ENCODE measurements around the gene MEGF10. TPM values are rescaled to one million over a fixed set of nuclear protein-coding genes. Genes with fewer than 3 reads are reported as not detected.

The MEGF10 gene
- total RNA-seq, 2 experiments from 2014 or later = not detected

GRCh38 chr5:127353327-127353726 lies 62.7 kb downstream of the MEGF10 start:
- CTCF ChIA-PET = no interaction called here

DNA sequence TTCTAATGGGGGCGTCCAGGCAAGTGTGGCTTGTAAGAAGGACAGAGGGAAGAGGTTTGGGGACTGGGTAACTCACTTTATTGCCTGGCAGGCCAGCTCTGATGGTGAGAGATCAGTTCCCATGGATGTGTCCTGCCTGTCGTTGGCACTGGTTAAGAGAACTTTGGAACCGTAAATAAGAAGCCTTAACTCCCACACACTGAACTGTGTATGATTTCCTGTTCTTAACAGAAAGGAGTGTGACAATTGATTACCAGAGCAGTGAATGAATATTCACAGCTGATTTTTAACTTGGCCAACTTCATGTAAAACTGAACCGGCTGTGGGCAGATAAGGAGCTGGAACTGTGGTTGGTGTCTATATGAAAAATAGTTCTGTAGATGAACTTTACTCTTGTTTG lies 63.2 kb downstream of the MEGF10 start:
- H3K9me3 Mint-ChIP-seq (ENCODE audit: low read depth) = no peaks in the 10 kb centered on the region
- peaks cover 7% of the 10 kb centered on the region for H3K27me3 Mint-ChIP-seq
- no peak for DNase-seq
- H3K36me3 Mint-ChIP-seq (ENCODE audit: low read depth) = no peaks in the 10 kb centered on the region
- H3K27ac Mint-ChIP-seq = no peak overlapping the region
- H3K4me3 Mint-ChIP-seq = no peak overlapping the region
- ChIA-PET POLR2A (no interaction called here), CTCF (no interaction called here)
- H3K4me1 Mint-ChIP-seq = no peaks in the 10 kb centered on the region
- ATAC-seq = no peak
- intact Hi-C loops (cut with DNase I, micrococcal nuclease) = no loop called here

More at GRCh38 chr5:127353327-127353726, 62.7 kb downstream of the MEGF10 start:
- no peak overlapping the region for H3K27ac Mint-ChIP-seq
- no peak for ATAC-seq
- no peak overlapping the region for H3K4me3 Mint-ChIP-seq
- H3K27me3 Mint-ChIP-seq = peaks cover 7% of the 10 kb centered on the region
- intact Hi-C loops (cut with DNase I, micrococcal nuclease) = no loop called here
- DNase-seq = no peak
- no peaks in the 10 kb centered on the region for H3K9me3 Mint-ChIP-seq (ENCODE audit: low read depth)
- POLR2A ChIA-PET = no interaction called here
- H3K4me1 Mint-ChIP-seq = no peaks in the 10 kb centered on the region
- H3K36me3 Mint-ChIP-seq (ENCODE audit: low read depth) = no peaks in the 10 kb centered on the region

GRCh38 chr5:127355337-127355736 lies 64.7 kb downstream of the MEGF10 start:
- H3K27me3 Mint-ChIP-seq = peaks cover 9% of the 10 kb centered on the region
- H3K36me3 Mint-ChIP-seq (ENCODE audit: low read depth) = no peaks in the 10 kb centered on the region
- POLR2A ChIA-PET = no interaction called here
- H3K9me3 Mint-ChIP-seq (ENCODE audit: low read depth) = no peaks in the 10 kb centered on the region
- ATAC-seq (no peak), DNase-seq (no peak)
- intact Hi-C loops (cut with DNase I, micrococcal nuclease) = no loop called here
- CTCF ChIA-PET = no interaction called here
- H3K4me3 Mint-ChIP-seq = no peak overlapping the region
- no peaks in the 10 kb centered on the region for H3K4me1 Mint-ChIP-seq
- H3K27ac Mint-ChIP-seq = no peak overlapping the region

- CTCF ChIA-PET = no interaction called here
- H3K27me3 Mint-ChIP-seq = peaks cover 8% of the 10 kb centered on the region
- H3K9me3 Mint-ChIP-seq (ENCODE audit: low read depth) = no peaks in the 10 kb centered on the region
- POLR2A ChIA-PET = no interaction called here
- H3K4me3 Mint-ChIP-seq = no peak overlapping the region
- intact Hi-C loops (cut with DNase I, micrococcal nuclease) = no loop called here
- H3K27ac Mint-ChIP-seq = no peak overlapping the region
- no peak for ATAC-seq
- no peaks in the 10 kb centered on the region for H3K36me3 Mint-ChIP-seq (ENCODE audit: low read depth)
- DNase-seq = no peak
- H3K4me1 Mint-ChIP-seq = no peaks in the 10 kb centered on the region
Measured at GRCh38 chr5:127358284-127358683, 67.7 kb downstream of the MEGF10 start.

DNA sequence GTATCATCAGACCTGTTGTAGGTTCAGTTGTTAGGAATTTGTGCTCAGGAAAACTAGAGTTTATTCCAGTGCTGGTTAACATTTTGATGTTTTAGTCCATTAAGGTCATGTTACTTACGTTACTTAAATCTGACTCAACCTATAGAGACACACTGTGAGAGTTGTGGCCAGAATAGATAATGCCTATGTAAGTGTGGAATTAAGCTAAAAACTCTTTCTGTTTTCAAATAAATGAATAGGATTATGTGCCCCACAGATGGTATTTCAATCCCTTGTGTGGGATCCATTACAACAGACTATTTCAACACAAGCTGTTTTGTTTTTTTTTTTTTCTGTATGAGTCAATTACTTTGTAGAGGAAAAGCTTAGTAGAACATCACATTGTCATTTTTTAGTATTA lies 68.1 kb downstream of the MEGF10 start:
- ATAC-seq (no peak), DNase-seq (no peak)
- no peak overlapping the region for H3K27ac Mint-ChIP-seq
- intact Hi-C loops (cut with DNase I, micrococcal nuclease) = no loop called here
- H3K27me3 Mint-ChIP-seq = peaks cover 8% of the 10 kb centered on the region
- ChIA-PET POLR2A (no interaction called here), CTCF (no interaction called here)
- H3K4me1 Mint-ChIP-seq = no peaks in the 10 kb centered on the region
- no peaks in the 10 kb centered on the region for H3K36me3 Mint-ChIP-seq (ENCODE audit: low read depth)
- no peaks in the 10 kb centered on the region for H3K9me3 Mint-ChIP-seq (ENCODE audit: low read depth)
- no peak overlapping the region for H3K4me3 Mint-ChIP-seq

DNA sequence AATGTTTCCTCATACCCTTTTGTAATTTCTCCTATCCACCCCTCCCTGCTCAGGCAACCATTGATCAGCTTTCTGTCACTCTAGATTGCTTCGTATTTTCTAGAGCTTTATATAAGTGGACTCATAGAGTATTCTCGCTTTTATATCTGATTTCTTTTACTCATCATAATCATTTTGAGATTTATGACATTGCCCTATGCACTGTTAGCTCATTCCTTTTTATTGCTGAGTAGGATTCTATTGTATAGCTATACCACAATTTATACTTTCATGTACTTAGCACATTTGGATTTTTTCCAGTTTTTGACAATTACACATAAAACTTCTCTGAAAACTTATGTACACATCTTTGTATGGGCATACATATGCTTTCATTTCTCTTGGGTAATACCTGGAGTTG lies 68.9 kb downstream of the MEGF10 start:
- ChIA-PET POLR2A (no interaction called here), CTCF (no interaction called here)
- DNase-seq = no peak
- ATAC-seq = no peak
- H3K27ac Mint-ChIP-seq = no peak overlapping the region
- intact Hi-C loops (cut with DNase I, micrococcal nuclease) = no loop called here
- H3K27me3 Mint-ChIP-seq = peaks cover 14% of the 10 kb centered on the region
- H3K4me3 Mint-ChIP-seq = no peak overlapping the region
- H3K9me3 Mint-ChIP-seq (ENCODE audit: low read depth) = no peaks in the 10 kb centered on the region
- H3K4me1 Mint-ChIP-seq = no peaks in the 10 kb centered on the region
- no peaks in the 10 kb centered on the region for H3K36me3 Mint-ChIP-seq (ENCODE audit: low read depth)

DNA sequence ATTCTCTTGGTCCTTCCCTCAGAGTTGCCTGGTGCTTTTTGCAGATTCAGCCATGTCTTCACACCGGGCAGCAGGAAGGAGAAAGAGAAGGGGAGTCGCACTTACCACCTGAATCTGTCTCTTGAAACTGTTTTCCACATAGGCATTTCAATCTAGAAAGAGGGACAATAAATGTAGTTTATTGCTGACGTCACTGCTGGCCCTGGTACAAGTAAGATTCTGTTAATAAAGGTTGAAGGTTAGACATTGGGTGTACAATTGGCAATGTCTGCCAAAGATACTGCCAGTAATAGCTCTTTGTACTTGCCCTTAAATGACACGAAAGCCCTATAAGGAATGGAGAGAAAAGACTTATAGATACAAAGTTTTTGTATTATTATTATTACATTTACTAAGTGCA lies 72.8 kb downstream of the MEGF10 start:
- CTCF ChIA-PET = no interaction called here
- H3K27ac Mint-ChIP-seq = no peak overlapping the region
- H3K4me1 Mint-ChIP-seq = no peaks in the 10 kb centered on the region

GRCh38 chr5:127367029-127367428 lies 76.4 kb downstream of the MEGF10 start:
- ChIA-PET CTCF (interaction anchor here (1.0 kb wide), 1 partner anchor 16 kb away, joined by 3 read pairs; no protein-coding TSS in a partner anchor), POLR2A (no interaction called here)
- no peaks in the 10 kb centered on the region for H3K36me3 Mint-ChIP-seq (ENCODE audit: low read depth)
- intact Hi-C loops (cut with DNase I, micrococcal nuclease) = no loop called here
- ATAC-seq (no peak), DNase-seq (no peak)
- no peaks in the 10 kb centered on the region for H3K4me1 Mint-ChIP-seq
- no peak overlapping the region for H3K4me3 Mint-ChIP-seq
- no peak overlapping the region for H3K27ac Mint-ChIP-seq
- H3K27me3 Mint-ChIP-seq = peaks cover 23% of the 10 kb centered on the region
- H3K9me3 Mint-ChIP-seq (ENCODE audit: low read depth) = no peaks in the 10 kb centered on the region

More for the DNA sequence above, 72.8 kb downstream of the MEGF10 start:
- no peak overlapping the region for H3K4me3 Mint-ChIP-seq
- no peaks in the 10 kb centered on the region for H3K36me3 Mint-ChIP-seq (ENCODE audit: low read depth)
- H3K27me3 Mint-ChIP-seq = peaks cover 27% of the 10 kb centered on the region
- POLR2A ChIA-PET = no interaction called here
- H3K9me3 Mint-ChIP-seq (ENCODE audit: low read depth) = no peaks in the 10 kb centered on the region
- DNase-seq (no peak), ATAC-seq (no peak)
- intact Hi-C loops (cut with DNase I, micrococcal nuclease) = no loop called here

DNA sequence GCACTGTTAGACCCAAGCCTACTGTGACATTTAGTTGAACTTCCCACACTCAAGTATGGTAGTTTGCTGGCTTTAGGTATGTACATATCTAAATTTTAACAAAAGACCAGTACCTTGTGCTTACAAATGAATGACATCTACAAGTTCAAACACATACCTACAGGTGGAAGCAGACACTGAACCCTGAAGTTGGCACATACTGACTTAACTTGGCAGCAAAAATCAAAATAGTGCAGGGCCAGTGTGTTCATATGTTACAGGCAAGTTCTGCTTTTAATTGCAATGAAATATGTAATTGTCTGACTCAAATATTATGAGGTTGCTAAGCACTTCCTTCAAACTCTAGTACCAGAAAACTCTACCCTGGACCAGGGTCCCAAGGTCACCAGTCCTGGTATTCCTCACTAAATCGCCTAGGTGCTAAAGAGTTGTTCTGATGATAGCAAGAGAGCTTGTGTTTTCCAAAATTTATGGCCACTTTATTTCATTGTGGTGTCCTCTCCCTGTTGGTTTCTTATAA lies 77.4 kb downstream of the MEGF10 start:
- no peak for ATAC-seq
- POLR2A ChIA-PET = no interaction called here
- Mint-ChIP-seq H3K27me3 (peaks cover 24% of the 10 kb centered on the region), H3K27ac (no peak overlapping the region), H3K4me3 (no peak overlapping the region), H3K4me1 (no peaks in the 10 kb centered on the region), H3K9me3 (ENCODE audit: low read depth) (no peaks in the 10 kb centered on the region), H3K36me3 (ENCODE audit: low read depth) (no peaks in the 10 kb centered on the region)
- CTCF ChIA-PET = interaction anchor here (0.6 kb wide), 1 partner anchor 956 kb away, joined by 3 read pairs; no protein-coding TSS in a partner anchor
- DNase-seq = no peak
- intact Hi-C loops (cut with DNase I, micrococcal nuclease) = no loop called here

DNA sequence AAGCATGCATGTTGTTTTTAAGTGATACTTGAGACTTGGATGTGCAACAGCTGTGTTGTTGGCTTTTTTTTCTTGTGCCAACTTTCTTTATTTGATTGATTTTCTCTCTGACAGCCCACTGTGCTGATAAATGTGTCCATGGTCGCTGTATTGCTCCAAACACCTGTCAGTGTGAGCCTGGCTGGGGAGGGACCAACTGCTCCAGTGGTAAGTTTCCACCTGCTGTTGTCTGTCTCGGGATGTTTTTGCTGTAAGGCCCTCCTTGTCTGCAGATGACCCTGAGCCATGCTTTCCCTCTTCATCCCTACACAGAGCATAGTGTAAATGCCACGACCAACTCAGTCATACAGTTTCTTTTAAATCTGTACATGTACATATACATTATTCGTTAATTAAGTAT lies 79.2 kb downstream of the MEGF10 start:
- ATAC-seq (no peak), DNase-seq (no peak)
- Mint-ChIP-seq H3K27ac (no peak overlapping the region), H3K27me3 (peaks cover 17% of the 10 kb centered on the region), H3K36me3 (ENCODE audit: low read depth) (no peaks in the 10 kb centered on the region), H3K4me3 (no peak overlapping the region), H3K9me3 (ENCODE audit: low read depth) (peaks cover 2% of the 10 kb centered on the region), H3K4me1 (no peaks in the 10 kb centered on the region)
- intact Hi-C loops (cut with DNase I, micrococcal nuclease) = no loop called here
- CTCF ChIA-PET = no interaction called here
- POLR2A ChIA-PET = no interaction called here

DNA sequence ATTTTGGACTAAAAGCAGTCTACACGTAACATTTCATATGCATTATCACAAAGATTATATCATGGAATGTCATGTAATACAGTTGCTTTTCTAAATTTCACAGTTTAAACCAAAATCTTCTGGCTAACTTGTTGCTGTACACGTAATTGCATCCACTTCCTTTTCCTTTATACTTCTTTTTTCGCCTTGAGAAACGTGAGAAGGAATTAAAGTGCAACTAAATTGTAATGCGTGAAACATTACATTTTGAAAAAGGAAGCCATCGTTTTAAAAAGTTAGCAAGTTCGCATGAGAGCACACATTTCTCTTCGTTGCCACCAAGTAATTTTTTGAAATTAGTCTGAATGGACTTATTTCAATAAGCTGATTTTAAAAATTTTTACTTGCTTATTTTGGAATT lies 80.0 kb downstream of the MEGF10 start:
- no peak overlapping the region for H3K4me3 Mint-ChIP-seq
- CTCF ChIA-PET = no interaction called here
- intact Hi-C loops (cut with DNase I, micrococcal nuclease) = no loop called here
- no peak overlapping the region for H3K27ac Mint-ChIP-seq
- no peaks in the 10 kb centered on the region for H3K36me3 Mint-ChIP-seq (ENCODE audit: low read depth)
- DNase-seq (no peak), ATAC-seq (no peak)
- peaks cover 19% of the 10 kb centered on the region for H3K27me3 Mint-ChIP-seq
- H3K4me1 Mint-ChIP-seq = no peaks in the 10 kb centered on the region
- POLR2A ChIA-PET = no interaction called here
- H3K9me3 Mint-ChIP-seq (ENCODE audit: low read depth) = peaks cover 3% of the 10 kb centered on the region

DNA sequence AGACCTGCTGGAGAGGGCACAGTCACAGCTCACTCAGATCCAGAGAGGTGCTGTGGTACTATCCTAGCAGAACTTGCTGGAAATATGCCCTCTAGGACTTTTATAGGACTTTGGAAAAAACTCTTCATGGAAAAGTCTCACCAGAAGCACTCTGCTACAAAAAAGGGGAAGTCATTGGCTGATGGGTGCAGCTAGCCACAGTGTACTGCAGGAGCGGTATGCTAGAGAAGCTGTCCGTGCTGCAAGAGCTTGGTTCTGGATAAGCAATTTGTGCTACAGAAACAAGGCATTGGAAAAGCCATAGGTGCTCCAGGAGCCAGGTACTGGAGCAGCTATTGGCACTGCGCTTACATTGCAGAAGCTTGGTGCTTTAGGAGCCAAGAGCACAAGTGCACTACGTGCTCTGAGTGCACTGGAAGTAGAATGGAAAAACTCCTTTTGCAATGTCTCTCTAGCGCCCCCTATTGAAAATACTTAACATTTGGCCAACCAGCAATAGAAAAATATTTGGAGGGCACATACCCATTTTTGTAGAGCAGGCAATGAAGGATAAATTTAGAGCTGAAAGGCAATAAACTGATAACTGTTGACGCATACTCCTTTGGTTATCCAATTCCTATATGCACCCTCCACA lies 83.4 kb downstream of the MEGF10 start:
- Mint-ChIP-seq H3K9me3 (ENCODE audit: low read depth) (peaks cover 3% of the 10 kb centered on the region), H3K27ac (no peak overlapping the region), H3K27me3 (peaks cover 11% of the 10 kb centered on the region), H3K4me1 (no peaks in the 10 kb centered on the region), H3K36me3 (ENCODE audit: low read depth) (no peaks in the 10 kb centered on the region), H3K4me3 (no peak overlapping the region)
- CTCF ChIA-PET = interaction anchor here (0.6 to 1.2 kb wide), 2 partner anchors 9 to 13 kb away, joined by 3 read pairs; no protein-coding TSS in a partner anchor
- no peak for ATAC-seq
- DNase-seq = no peak
- intact Hi-C loops (cut with DNase I, micrococcal nuclease) = no loop called here
- POLR2A ChIA-PET = no interaction called here

Data from activated CD4-positive, alpha-beta T cell treated with anti-CD3 and anti-CD28 coated beads for 36 hours (primary cell).